Measurements from ENCODE around the gene CEP128. TPM values are rescaled to one million over a fixed set of nuclear protein-coding genes. Genes with fewer than 3 reads are reported as not detected.

The CEP128 gene
- polyA plus RNA-seq, 1 donor (not counting 4 experiments of a cell fraction or from before 2014, with no cell fraction given): 2.6 TPM

DNA sequence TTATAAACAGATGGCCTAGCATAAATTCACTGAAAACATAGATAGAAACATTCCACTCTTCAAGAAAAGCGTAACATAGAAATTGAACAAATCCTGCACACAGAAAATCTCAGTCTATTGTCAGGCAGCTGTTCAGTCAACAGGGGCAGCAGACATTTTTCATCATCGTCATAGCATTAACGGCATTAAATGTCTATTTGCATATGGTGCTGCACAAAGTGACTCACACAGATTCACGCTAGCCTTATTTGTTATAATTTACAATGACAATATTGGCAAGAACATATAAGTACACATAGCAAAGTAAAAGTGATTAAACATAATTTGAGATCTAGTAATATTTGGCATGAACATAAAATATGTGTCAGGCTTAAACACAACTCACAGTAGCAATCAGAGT lies 95.7 kb downstream of the CEP128 start:
- no peak for DNase-seq (ENCODE audit: low read depth, low spot score)
- Histone ChIP-seq H3K27ac (ENCODE audit: control insufficient read depth, insufficient read depth, low read length) (no peak overlapping the region), H3K9ac (ENCODE audit: control insufficient read depth, extremely low read depth, insufficient read depth, low read length) (no peak overlapping the region), H4K20me1 (ENCODE audit: control insufficient read depth, extremely low read depth, insufficient read depth, low read length) (no peaks in the 10 kb centered on the region), H3K79me2 (ENCODE audit: control insufficient read depth, insufficient read depth, low read length) (no peaks in the 10 kb centered on the region), H3K4me2 (ENCODE audit: control insufficient read depth, extremely low read depth, insufficient read depth, low read depth, low read length) (no peak overlapping the region), H2AFZ (ENCODE audit: control insufficient read depth, low read length) (no peak overlapping the region), H3K4me3 (ENCODE audit: control insufficient read depth in 2 of 3, extremely low read depth in 1 of 3, insufficient read depth in 2 of 3, low read depth in 1 of 3, low read length in 3 of 3) (no peak overlapping the region), H3K36me3 (ENCODE audit: control insufficient read depth in 2 of 2, extremely low read depth in 1 of 2, insufficient read depth in 2 of 2, low read length in 2 of 2) (no peaks in the 10 kb centered on the region), H3K9me3 (ENCODE audit: control insufficient read depth, low read depth, low read length) (no peaks in the 10 kb centered on the region), H3K4me1 (ENCODE audit: control insufficient read depth, extremely low read depth, insufficient read depth, low read length) (no peaks in the 10 kb centered on the region), H3K9me1 (ENCODE audit: control insufficient read depth, extremely low read depth, insufficient read depth, low read length) (no peaks in the 10 kb centered on the region), H3K27me3 (ENCODE audit: control insufficient read depth, extremely low read depth, insufficient read depth, low read length) (no peaks in the 10 kb centered on the region)
- TF ChIP-seq EZH2 (IDR thresholded peaks at IDR 0.05; ENCODE audit: low read length): no peak
- TF ChIP-seq, protein P1, sequence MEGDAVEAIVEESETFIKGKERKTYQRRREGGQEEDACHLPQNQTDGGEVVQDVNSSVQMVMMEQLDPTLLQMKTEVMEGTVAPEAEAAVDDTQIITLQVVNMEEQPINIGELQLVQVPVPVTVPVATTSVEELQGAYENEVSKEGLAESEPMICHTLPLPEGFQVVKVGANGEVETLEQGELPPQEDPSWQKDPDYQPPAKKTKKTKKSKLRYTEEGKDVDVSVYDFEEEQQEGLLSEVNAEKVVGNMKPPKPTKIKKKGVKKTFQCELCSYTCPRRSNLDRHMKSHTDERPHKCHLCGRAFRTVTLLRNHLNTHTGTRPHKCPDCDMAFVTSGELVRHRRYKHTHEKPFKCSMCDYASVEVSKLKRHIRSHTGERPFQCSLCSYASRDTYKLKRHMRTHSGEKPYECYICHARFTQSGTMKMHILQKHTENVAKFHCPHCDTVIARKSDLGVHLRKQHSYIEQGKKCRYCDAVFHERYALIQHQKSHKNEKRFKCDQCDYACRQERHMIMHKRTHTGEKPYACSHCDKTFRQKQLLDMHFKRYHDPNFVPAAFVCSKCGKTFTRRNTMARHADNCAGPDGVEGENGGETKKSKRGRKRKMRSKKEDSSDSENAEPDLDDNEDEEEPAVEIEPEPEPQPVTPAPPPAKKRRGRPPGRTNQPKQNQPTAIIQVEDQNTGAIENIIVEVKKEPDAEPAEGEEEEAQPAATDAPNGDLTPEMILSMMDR (optimal IDR thresholded peaks at IDR 0.05 in 1 of 3, IDR thresholded peaks at IDR 0.05 in 1 of 3, conservative IDR thresholded peaks at IDR 0.05 in 1 of 3; ENCODE audit: extremely low read depth in 1 of 3, insufficient read depth in 2 of 3, low read length in 3 of 3): no peak
- FAIRE-seq: no peak
- dilution Hi-C loops (cut with MboI; ENCODE audit: extremely low pct_ligation_motif_present, low sequenced_read_pairs): no loop called here

DNA sequence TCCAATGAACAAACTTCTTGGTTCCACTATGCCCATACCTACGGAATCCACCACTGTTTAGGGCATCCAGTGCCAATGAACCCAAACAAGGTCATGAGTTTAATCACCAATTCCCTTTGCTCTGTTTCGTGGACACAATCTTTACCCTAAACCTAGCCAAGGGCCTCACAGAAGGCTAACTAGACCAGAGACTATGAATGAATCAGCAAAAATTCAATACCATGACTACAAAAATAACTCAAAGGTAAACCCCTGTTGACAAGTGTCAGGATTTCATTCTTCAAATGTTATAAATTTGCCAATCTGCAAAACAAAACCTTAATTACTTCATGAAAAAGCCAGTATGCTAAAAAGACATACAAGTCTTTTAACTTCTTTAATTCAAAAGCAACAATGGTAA lies 96.7 kb downstream of the CEP128 start:
- no peak overlapping the region for H2AFZ ChIP-seq (ENCODE audit: control insufficient read depth, low read length)
- H3K36me3 ChIP-seq (ENCODE audit: control insufficient read depth in 2 of 2, extremely low read depth in 1 of 2, insufficient read depth in 2 of 2, low read length in 2 of 2): no peaks in the 10 kb centered on the region

More for the DNA sequence above, 96.7 kb downstream of the CEP128 start:
- FAIRE-seq (no peak), DNase-seq (ENCODE audit: low read depth, low spot score) (no peak)
- H3K4me2 ChIP-seq (ENCODE audit: control insufficient read depth, extremely low read depth, insufficient read depth, low read depth, low read length): no peak overlapping the region
- dilution Hi-C loops (cut with MboI; ENCODE audit: extremely low pct_ligation_motif_present, low sequenced_read_pairs): no loop called here
- TF ChIP-seq, protein P1 (optimal IDR thresholded peaks at IDR 0.05 in 1 of 3, IDR thresholded peaks at IDR 0.05 in 1 of 3, conservative IDR thresholded peaks at IDR 0.05 in 1 of 3; ENCODE audit: extremely low read depth in 1 of 3, insufficient read depth in 2 of 3, low read length in 3 of 3): no peak
- TF ChIP-seq EZH2 (IDR thresholded peaks at IDR 0.05; ENCODE audit: low read length): no peak
- H3K4me3 ChIP-seq (ENCODE audit: control insufficient read depth in 2 of 3, extremely low read depth in 1 of 3, insufficient read depth in 2 of 3, low read depth in 1 of 3, low read length in 3 of 3): no peak overlapping the region
- H3K9ac ChIP-seq (ENCODE audit: control insufficient read depth, extremely low read depth, insufficient read depth, low read length): no peak overlapping the region
- H3K9me1 ChIP-seq (ENCODE audit: control insufficient read depth, extremely low read depth, insufficient read depth, low read length): no peaks in the 10 kb centered on the region
- no peak overlapping the region for H3K27ac ChIP-seq (ENCODE audit: control insufficient read depth, insufficient read depth, low read length)
- no peaks in the 10 kb centered on the region for H3K27me3 ChIP-seq (ENCODE audit: control insufficient read depth, extremely low read depth, insufficient read depth, low read length)
- H3K9me3 ChIP-seq (ENCODE audit: control insufficient read depth, low read depth, low read length): no peaks in the 10 kb centered on the region
- no peaks in the 10 kb centered on the region for H3K79me2 ChIP-seq (ENCODE audit: control insufficient read depth, insufficient read depth, low read length)
- peaks cover 3% of the 10 kb centered on the region for H3K4me1 ChIP-seq (ENCODE audit: control insufficient read depth, extremely low read depth, insufficient read depth, low read length)
- no peaks in the 10 kb centered on the region for H4K20me1 ChIP-seq (ENCODE audit: control insufficient read depth, extremely low read depth, insufficient read depth, low read length)
